Stimulated activated CD4-positive, alpha-beta T cell treated with anti-CD3 and anti-CD28 coated beads, Interleukin-12 subunit alpha, Interleukin-12 subunit beta, amount 100 ng/mL, for 24 hours (primary cell): Measurements from ENCODE around the gene ERP44.
"Not testable (repeated sequence)": the region's sequence is repeated elsewhere in the genome, so short reads cannot be mapped to it uniquely, and the experiment has no call there.

Experiments
- DNase-seq, 2 experiments: peaks; one replicate each; pipeline ENCODE4 v3.0.0-alpha.2; 2020; ENCODE audit warnings: low read depth in 2 of 2

ERP44 gene

GRCh38 chr9:100098887-100099721, at the start of gene ERP44, which contains the start of gene INVS:
TSS of gene ERP44 (minus strand) at chr9:100099000. CDS start at chr9:100098840, 160 bp downstream.
TSS of gene INVS (plus strand) at chr9:100099243. CDS start at chr9:100104522, 5,279 bp downstream.
- peak; percentile 94 to 97 for DNase-seq

- DNase-seq: not testable (repeated sequence)
Measured at GRCh38 chr9:100145976-100146375, 47.2 kb upstream of the ERP44 start.

GRCh38 chr9:100145167-100145934, 46.6 kb upstream of the ERP44 start:
- DNase-seq: not testable (repeated sequence)

DNA sequence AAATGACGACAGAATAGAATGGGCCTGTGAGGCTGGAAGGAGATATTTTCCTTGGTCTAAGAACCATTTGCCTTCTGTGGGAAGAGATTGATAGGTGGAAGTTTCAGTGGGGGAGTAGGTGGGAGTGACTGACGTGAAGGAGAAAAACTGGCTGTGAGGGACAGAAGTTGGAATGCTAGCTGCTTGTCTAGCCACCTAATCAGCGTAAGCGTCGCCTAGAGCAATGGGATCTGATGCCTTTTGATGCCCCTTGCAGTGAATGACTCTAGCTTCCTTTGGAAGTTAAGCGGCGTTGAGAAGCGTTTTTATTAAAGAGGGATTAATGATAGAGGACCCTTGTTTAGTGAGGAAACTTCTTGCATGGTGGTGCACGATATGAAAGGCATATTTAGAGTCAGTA, 43.1 kb upstream of the ERP44 start:
- DNase-seq: not testable (repeated sequence)

DNA sequence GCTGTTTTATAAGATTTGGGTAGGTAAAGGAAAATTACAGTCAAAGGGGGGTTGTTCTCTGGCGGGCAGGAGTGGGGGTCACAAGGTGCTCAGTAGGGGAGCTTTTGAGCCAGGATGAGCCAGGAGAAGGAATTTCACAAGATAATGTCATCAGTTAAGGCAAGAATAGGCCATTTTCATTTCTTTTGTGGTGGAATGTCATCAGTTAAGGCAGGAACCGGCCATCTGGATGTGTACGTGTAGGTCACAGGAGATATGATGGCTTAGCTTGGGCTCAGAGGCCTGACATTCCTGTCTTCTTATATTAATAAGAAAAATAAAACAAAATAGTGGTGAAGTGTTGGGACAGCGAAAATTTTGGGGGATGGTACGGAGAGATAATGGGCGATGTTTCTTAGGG, 41.5 kb upstream of the ERP44 start:
- DNase-seq: not testable (repeated sequence)

DNA sequence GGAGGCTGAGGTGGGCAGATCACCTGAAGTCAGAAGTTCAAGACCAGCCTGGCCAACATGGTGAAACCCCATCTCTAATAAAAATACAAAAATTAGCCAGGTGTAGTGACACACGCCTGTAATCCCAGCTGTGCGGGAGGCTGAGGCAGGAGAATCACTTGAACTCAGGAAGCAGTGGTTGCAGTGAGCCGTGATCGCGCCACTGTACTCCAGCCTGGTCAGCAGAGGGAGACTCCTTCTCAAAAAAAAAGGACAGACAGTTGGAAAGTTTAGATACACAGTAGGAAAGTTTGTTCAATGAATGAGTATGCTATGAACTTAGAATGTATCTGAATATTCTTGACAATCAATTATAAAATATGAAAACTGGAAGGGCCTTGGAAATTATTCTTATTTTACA, 38.0 kb upstream of the ERP44 start:
- not testable (repeated sequence) for DNase-seq

DNA sequence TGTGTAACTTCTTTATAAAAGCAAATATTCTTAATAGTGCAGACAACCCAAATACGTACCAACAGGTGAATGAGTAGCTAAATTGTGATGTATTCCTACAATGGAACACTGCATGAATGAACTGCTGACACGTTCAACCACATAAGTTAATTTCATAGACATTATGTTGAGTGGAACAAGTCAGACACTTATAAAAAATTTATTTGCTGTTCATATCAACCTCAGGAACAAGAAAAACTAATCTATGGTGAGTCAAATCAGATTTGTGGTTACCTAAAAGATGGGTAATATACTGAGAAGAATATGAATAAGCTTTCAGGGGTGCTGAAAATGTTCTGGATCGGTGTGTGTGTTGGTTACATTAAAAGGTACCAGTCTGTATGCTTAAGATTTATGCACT, 35.9 kb upstream of the ERP44 start:
- DNase-seq: no peak

GRCh38 chr9:100131875-100132430, 33.2 kb upstream of the ERP44 start:
- DNase-seq: no peak

DNA sequence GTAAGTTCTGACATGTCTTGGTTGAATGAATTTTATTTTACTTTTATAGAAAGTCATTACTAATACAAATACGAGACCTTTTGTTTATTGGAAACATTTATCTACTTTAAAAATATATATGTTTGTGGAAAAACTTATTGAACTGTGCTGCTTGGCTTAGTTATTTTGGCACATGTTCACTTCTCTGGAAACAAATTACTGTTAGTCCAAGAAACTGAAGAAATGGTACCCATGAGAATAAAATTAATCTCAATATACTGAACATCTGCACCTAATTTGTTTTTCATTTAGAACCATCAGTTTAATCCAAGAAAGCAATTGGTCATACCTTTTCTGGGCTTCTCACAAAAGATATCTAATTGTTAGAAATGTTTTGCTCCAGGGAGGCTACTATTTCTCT, 32.4 kb upstream of the ERP44 start:
- DNase-seq: no peak

GRCh38 chr9:100129772-100130171, 31.0 kb upstream of the ERP44 start:
- no peak for DNase-seq

GRCh38 chr9:100126423-100126822, 27.6 kb upstream of the ERP44 start:
- no peak for DNase-seq

GRCh38 chr9:100125910-100126309, 27.1 kb upstream of the ERP44 start:
- no peak for DNase-seq

- no peak for DNase-seq
Measured at GRCh38 chr9:100125236-100125635, 26.4 kb upstream of the ERP44 start.

DNA sequence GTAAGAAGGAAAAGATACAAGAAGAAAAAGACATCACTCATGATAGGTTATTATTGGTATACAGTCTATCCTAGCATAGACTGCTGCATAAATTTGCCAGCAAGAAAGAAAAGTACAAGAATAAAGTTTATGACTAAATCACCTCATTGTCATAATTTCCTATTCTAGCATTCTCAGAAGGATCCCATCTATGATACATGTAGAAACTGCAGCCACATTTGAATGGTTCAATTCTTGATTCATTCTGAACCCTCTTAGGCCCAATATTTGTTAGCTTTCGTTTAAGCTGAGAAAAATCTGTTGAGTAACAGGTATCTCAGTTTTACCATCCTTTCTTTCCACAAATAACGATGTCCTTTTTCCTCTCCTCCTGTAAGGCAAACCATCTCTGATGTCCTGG, 21.5 kb upstream of the ERP44 start:
- no peak for DNase-seq

DNA sequence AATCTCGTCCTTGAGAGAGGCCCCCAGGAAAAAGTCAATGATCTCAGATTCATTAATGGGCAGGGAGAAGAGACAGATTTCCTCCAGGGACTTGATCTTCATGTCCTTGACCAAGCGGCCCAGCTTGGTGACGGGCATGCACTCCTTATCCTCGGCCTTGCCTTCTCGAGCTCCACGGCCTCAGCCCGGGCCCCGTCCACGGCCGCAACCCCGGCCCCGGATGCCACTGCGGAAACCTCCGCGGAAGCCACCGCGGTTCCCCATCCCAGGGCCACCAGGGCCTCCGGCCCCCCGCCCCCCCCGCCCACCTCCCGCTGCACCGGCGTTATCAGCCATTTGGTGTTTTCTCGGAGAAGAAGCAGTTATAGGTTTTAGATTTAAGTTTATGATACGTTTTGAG, 18.5 kb upstream of the ERP44 start:
- no peak for DNase-seq

GRCh38 chr9:100112677-100113336, 14.0 kb upstream of the ERP44 start:
- DNase-seq: no peak

GRCh38 chr9:100111235-100111634, 12.4 kb upstream of the ERP44 start:
- DNase-seq: no peak

- DNase-seq: no peak
Measured at GRCh38 chr9:100108559-100108958, 9.8 kb upstream of the ERP44 start.

DNA sequence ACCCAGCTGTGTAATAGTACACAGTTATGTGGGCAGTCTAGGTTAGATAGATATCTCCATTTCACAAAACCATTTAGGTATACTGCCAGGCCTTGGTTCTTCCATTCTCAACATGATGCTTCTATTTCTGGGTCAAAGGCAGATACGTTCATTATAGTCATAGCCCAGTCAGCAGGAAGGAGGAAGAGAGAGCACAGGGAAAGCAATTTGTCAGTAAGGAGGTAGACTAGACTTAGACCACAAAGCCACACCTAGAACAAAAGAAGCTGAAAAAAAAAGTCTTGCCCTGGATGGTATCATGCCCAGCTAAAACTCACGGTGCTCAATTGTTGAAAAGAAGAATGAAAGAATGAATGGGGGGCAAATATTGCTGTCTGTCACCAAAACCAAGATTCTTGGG, 7.8 kb upstream of the ERP44 start:
- no peak for DNase-seq

DNA sequence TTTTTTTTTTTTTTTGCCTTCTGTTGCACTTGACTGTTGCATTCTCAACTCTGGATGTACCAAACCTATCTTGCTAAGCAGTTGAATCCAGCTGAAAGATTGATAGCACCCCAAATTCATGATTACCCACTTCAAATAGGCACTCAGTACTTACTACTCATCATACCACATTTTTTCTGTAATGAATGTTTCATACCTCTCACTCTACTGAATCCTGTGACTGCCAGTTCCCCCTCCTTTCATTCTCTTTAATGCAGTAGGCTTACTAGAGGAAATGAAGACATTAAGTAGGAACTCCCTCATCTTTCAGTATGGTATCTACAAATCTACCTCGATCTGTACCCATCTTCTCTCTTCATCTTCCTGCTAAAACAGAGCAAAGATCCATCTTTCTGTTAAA, 7.1 kb upstream of the ERP44 start:
- no peak for DNase-seq

- DNase-seq: no peak
Measured at GRCh38 chr9:100104314-100104713, 5.5 kb upstream of the ERP44 start.

DNA sequence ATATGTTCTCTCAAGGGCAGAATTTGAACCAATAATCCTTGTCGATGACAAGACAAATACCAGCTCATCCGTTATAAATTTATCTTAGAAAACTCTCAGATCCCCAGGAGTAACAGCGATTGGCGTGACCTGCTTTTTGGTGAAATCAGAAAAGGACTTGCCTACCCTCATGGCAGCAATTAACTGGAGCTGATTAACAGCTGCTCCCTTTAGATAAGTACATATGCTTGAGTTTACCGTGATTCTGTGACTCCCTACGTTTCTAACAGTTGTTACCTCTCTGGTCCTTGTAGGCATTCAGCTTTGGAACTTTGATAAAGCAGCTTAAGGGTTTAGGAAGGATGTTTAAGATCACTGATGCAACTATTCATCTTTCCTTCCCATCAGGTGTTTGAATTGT, 2.8 kb upstream of the ERP44 start:
- DNase-seq: no peak
